Posterior cingulate gyrus (tissue), 11 donors: ENCODE results near the gene NR6A1.
"Not testable (repeated sequence)": the region's sequence is repeated elsewhere in the genome, so short reads cannot be mapped to it uniquely, and the experiment has no call there.

Experiments
- DNase-seq, 10 donors: peaks; one replicate each; pipeline versions ENCODE4 v3.0.0 to v3.0.0-alpha.2; 2020 to 2021; ENCODE audit warnings: mixed read lengths in 3 of 10
- intact Hi-C: fragments of 100-400 bp; cut with DNase I; formaldehyde crosslinking; loops from one replicate; pipeline ENCODE4 v1.15.1; 2023

The NR6A1 gene

DNA sequence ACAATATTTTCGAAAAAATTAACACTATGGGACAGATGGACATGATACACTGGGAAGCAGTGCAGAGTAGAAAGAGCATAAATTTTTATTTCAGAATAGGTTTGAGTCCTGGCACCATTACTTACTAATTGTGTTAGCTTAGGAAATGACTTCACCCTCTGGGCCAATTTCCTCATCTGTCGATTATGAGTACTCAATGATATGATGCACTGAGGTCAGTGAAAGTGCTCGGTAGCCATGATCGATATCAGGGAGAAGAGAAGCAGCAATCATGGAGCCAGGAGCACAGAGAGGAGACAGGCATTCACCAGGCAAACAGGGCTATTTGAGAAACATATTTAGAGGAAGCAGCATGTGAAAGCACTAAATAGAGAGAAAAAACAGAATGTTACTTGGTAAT, 29.4 kb downstream of the NR6A1 start:
- intact Hi-C loops: no loop called here
- no peak for DNase-seq

DNA sequence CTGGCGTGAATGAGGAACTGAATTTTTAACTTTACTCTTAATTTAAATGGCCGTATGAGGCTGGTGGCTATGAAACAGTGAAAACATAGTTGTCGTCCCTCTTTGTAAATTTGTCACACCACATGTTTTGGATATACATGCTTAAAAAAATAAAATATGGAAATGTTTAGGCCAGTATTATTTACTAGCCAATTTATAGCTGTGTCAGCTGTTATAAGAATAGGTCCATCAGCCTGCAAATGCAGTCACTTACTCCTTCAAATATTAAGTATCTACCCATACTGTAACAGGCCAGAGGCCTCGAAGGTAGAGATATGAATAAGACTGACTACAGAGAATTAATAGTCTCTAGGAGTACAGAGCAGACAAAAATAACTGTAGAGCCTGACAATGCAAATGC, 30.0 kb downstream of the NR6A1 start:
- no peak for DNase-seq
- intact Hi-C loops: no loop called here

DNA sequence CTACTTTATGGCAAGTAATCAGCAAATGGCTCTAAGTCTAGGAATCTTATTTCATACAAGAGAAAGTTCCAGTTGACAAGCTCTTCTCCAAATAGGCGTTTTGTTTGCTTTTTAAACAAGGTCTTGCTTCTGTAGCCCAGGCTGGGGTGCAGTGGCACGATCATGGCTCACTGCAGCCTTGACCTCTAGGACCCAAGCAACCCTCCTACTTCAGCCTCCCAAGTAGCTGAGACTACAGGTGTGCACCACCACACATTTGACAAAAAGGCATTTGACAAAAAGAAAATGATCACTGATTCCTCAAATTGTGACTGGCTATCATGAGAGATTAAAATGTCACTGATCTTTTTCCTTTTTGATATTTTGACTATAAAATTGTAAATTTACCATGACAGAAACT, 31.8 kb downstream of the NR6A1 start:
- intact Hi-C loops: no loop called here
- no peak for DNase-seq

DNA sequence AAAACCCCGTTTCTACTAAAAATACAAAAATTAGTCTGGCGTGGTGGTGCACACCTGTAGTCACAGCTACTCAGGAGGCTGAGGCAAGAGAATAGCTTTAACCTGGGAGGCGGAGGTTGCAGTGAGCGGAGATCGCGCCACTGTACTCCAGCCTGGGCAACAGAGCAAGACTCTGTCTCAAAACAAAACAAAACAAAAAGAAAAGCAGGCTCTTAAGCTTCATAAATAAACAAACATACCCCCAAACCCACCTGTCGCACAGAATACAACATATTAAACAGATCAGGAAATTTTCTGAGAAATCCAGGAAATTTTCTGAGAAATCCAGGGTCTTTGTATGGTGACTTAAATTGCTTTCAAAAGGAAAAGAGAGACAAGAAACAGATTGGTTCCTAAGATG, 33.0 kb downstream of the NR6A1 start:
- intact Hi-C loops, DNase-seq: not testable (repeated sequence)

DNA sequence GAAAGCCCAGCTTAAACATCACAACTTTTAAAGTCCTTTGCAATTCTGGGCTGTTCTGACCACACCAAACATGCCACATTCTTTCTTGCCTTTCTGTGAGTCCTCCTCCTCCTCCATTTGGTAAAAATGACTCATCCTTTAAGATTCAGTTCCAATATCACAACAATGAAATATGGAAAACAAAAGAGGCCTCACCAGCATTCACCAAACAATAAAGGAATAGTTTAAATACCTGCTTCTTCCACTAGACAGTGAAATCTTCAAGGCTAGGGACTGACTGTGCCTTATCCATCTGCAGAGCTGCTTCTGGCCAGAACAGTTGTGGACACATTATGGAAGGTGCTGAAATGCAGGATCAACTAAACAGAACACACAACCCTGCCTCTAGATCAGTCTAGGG, 36.0 kb downstream of the NR6A1 start:
- intact Hi-C loops: no loop called here
- DNase-seq: no peak

DNA sequence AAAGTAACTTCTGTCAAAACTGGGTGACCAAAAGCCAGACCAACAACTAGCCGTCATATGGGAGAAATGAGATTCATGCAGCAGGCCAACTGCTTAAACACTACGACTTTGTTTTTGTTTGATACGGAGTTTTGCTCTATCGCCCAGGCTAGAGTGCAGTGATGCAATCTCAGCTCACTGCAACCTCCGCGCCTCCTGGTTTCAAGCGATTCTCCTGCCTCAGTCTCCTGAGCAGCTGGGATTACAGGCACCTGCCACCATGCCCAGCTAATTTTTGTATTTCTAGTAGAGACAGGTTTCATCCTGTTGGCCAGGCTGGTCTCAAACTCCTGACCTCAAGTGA, 36.4 kb downstream of the NR6A1 start:
- DNase-seq, intact Hi-C loops: not testable (repeated sequence)

DNA sequence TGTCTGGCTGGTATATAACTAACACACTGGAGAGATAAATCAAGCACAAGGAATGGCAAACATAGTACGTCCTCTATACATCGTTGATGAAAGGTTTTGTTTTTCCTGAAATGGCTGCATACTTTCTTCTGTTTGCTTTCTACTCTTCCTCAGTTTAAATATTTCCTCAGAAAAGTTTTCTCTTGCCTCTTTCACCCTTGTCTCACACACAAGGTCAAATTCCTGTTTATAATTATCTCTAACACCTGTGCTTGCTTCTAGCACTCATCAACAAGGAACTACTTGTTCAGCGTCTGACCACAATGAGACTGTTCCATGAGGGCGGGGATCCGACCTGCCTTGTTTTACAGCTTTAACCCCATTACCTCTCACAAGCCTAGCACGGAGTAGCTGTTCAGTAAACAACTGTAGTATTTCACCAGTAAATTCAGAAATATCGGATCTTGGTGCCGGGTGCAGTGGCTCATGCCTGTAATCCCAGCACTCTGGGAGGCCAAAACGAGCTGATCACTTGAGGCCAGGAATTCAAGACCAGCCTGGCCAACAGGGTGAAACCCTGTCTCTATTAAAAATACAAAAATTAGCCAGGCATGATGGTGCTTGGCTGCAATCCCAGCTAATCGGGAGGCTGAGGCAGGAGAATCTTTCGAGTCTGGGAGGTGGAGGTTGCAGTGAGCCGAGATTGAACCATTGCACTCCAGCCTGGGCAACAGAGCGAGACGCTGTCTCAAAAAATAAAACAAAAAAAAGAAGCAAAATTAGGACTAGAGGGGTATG, 37.0 kb downstream of the NR6A1 start:
- intact Hi-C loops: no loop called here

DNA sequence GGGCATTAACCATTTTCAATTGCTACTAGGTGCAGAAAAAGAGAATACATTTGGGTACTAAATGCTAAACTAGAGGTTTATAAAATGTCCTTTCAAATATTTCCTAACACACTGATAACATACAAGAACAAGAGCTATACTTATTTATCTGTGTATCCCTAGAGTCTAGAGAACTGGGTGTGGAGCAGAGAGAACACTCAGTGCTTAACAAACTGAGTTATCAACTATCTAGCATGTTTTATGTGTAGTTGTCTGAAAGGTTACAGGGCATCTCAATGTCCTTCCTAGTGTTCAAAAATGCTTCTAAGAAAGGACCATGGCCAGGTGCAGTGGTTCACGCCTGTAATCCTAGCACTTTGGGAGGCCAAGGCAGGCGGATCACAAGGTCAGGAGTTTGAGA, 40.3 kb downstream of the NR6A1 start:
- intact Hi-C loops: no loop called here
- no peak for DNase-seq

More for the DNA sequence above, 37.0 kb downstream of the NR6A1 start:
- DNase-seq: no peak

DNA sequence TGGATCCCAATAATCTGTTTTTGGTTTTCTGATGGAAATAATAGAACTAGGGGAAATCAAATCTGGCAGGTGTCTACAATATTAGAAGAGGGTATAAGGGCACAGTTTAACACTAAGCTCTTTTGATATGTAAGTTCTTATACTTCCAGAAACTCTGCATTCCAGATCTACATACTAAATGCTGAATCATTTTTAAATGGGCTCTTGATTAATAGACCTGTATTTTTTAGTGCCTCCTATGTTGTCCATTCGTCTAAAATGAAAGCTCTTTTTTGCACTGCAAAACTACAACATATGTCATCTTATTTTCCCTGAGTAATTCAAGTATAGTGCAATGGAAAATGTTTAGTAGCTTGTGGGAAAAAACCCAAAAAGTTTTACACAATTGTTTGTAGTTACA, 44.2 kb downstream of the NR6A1 start:
- intact Hi-C loops: no loop called here
- no peak for DNase-seq

DNA sequence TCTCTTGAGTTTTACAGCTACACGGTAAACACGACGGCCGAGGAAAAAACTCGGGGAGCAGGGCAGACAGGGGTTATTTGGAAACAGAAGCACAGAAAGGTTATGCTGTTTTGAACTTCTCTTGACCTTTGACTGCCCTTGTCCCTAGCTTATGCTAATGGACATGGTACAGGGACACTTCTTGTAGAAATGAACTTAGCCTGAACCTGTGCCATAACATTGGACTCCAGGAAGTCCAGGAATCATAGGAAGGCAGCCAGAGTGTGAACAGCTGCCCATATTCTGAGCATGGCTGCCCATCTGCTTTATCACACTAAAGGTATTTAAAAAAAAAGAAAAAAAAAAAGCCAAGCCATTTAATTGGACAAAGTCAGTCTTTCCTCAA, 46.1 kb downstream of the NR6A1 start:
- DNase-seq: no peak
- intact Hi-C loops: no loop called here

DNA sequence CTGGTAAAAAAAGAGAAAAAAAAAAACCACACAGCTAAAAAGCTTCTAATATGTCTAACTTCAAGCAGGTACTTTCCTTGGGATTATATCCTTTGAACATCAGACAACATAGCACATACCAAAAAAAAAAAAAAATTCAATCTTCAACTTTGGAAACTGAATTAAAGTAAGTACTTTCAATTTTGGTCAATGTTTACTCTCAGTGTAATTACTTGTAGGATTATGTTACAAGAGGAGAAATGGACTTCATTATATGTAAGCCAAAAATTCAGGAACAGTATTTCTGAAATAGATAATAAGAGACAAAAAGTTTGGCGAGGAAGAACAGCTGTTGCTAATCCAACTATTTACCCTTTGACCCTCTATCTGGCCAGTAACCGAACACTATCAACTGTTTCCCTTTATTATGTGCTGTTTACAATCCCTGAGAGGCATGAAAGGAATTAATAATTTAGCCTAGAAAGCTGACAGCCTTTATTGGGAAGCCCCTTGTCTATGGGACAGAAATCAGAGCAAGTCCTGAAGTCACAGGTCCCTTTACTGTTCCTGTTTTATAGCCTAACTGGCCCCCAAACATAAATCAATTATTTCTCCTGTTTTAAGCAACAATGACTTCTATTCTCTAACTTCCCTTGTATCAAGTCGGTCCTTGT, 46.6 kb downstream of the NR6A1 start:
- intact Hi-C loops: no loop called here

DNA sequence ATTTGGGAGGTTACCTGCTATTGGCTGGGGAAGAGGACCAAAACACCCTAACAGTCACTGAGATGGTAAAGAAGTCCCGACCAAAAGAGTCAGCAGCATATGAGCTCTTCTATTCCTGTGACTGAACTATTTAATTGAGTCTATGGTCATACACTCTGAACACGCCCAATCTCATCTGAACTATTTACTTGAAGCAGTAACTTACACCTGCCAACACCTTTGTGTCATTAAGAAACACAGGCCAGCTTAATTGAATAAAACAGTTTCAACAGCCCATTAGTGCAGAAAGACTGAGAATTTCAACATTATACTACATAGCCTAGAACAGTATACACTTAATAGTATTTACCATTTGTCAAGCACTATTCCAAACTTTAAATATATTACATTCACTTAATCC, 47.8 kb downstream of the NR6A1 start:
- intact Hi-C loops: no loop called here
- DNase-seq: no peak

More for the DNA sequence above, 46.6 kb downstream of the NR6A1 start:
- no peak for DNase-seq

DNA sequence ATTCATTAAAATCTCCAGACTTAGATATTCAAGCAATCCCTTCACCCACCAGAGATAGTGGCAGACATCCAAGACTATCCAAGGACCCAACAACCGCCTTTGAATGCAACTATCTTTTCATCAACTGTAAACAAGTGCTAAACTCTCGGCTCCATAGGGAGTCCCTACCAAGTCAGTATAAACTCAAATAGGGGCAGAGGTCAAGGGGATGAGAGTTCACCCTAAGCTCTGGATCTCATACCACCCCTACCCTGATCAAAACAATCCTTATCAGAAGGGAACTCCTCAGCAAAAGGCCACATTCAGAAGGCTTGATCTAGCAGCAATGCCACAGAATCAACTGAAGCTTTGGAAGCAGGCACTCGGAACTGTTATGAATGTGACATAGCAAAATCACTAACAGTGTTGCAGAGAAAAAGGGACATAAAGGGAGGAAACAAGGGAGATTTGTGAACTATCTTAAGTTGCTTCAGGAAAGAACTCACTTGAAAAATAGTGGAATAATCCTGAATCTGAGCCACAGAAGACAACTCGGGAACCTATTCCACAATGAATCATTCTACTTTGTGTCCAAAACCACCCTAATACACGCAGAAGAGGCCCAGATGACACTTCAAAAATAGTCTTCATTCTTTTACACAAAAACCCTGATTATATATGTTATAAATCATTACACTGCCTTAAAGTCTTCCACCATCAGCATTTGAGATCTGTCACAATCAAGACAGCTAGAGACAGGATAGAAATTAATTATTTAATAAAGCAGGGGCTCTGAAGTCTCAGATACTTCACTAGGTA, 49.8 kb downstream of the NR6A1 start:
- no peak for DNase-seq
- intact Hi-C loops: no loop called here

DNA sequence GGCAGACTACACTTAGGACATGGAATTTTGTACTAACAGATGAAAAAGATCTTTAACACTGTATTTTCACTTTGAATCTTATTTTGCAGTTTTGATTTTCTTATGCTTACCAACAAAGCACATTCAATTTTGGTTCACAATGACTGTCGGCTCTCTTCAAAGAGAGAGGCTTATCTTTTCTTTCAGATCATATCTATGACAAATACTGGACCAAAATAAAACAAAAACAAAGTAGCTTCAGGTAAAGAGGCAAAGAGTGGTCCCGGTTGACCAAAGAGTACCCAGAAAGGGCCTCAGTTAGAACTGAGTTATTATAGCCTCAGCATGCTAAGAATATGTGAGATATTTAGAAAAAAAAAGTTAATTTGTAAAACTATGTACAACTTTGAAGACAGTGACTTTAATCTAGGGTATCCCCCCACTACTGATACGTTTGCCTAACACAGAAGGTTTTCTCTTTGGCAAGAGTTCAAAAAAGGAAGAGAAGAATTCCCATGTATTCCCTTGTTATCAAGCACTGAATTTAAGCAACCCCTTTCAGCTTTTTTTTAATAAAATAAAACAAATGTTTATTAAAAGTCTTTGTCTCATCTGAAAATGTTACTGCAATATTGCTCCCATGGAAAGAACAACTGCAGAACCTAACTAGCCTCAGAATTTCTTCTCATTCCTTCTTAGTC, 50.5 kb downstream of the NR6A1 start:
- no peak for DNase-seq
- intact Hi-C loops: no loop called here

DNA sequence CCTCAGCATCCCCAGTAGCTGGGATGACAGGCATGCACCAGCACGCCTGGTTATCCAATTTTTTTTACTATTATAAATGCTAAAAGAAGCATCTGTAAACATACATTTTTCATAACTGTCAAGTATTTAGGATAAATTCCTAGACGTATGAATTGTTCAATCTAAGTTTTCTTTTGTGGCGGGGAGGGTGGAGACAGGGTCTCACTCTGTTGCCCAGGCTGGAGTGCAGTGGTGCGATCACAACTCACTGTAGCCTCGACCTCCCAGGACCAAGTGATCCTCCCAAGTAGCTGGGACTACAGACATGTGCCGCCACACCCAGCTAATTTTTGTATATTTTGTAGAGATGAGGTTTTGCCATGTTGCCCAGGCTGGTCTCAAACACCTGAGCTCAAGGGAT, 52.2 kb downstream of the NR6A1 start:
- DNase-seq: no peak
- intact Hi-C loops: loop anchor here (10.0 kb wide), 1 partner anchor 46 kb away; no protein-coding TSS in a partner anchor

DNA sequence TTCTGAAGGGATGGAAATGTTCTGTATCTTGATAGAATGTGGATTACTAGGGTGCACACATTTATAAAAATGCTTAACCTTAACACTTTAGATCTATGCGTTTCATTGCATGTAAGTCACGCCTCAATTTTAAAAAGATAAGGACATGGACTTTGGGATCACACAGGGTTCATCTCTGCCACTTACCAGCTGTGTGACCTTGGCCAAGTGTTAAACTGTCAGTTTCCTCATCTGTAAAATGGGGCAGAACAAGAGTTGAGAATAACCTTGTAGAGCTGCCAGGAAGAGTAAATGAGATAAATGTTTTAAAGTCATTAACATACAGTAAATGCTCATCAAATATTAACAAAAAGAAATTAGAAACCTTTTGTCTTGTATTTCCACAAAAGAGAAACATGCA, 53.5 kb downstream of the NR6A1 start:
- DNase-seq: no peak
- intact Hi-C loops: loop anchor here (10.0 kb wide), 1 partner anchor 47 kb away; no protein-coding TSS in a partner anchor

DNA sequence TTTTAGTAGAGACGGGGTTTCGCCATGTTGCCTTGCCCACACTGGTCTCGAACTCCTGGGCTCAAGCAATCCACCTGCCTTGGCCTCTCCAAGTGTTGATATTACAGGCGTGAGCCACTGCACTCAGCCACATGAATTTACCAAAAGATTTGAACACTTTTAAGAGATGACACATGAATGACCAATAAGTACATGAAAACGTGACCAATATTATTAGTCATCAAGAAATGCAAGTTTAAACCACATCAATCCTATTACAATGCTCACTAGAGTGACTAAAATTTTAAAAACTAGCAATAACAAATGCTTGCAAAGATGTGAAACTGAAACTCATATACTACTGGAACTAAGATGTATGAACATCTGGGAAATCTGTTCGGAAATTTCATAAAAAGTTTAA, 54.3 kb downstream of the NR6A1 start:
- no peak for DNase-seq
- intact Hi-C loops: loop anchor here (10.0 kb wide), 1 partner anchor 48 kb away; no protein-coding TSS in a partner anchor

DNA sequence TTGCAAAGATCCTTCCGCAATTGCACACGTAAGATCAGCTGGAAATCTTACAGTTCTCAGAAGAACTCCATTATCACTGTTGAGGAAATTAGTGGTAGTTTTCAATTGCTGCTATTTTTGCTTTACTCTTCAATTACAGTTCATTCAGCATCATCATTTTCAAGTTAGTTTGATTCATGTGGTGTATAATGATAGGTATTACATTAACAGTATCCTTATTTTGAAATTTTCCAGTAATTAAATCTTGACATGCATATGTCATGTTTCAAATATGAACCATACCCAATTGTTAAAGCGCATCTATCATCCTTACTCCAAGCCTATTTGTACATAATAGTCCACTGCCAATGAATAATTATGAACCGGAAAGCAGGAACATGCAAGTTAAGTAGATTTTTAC, 60.3 kb downstream of the NR6A1 start:
- intact Hi-C loops: loop anchor here (5.0 to 10.0 kb wide), 3 partner anchors 48 to 158 kb away; no protein-coding TSS in a partner anchor
- no peak for DNase-seq

DNA sequence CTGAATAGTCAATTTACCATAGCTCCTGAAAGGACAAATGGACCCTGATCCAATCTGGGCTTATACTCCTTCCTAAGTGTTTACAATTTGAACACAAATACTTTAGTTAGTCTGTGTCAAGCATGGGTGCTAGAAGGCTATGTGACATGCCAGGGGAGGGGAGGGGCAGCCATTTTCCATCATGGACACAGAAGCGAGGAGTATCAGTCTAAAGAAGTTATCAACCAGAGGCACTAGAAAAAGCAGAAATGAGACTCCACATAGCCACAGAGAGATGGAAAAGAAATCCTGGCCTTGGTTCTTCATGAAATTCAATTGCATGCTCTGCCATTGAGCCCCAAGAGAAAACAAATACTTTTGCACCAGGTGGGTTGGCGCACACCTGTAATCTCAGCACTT, 61.8 kb downstream of the NR6A1 start:
- intact Hi-C loops: no loop called here
- no peak for DNase-seq

DNA sequence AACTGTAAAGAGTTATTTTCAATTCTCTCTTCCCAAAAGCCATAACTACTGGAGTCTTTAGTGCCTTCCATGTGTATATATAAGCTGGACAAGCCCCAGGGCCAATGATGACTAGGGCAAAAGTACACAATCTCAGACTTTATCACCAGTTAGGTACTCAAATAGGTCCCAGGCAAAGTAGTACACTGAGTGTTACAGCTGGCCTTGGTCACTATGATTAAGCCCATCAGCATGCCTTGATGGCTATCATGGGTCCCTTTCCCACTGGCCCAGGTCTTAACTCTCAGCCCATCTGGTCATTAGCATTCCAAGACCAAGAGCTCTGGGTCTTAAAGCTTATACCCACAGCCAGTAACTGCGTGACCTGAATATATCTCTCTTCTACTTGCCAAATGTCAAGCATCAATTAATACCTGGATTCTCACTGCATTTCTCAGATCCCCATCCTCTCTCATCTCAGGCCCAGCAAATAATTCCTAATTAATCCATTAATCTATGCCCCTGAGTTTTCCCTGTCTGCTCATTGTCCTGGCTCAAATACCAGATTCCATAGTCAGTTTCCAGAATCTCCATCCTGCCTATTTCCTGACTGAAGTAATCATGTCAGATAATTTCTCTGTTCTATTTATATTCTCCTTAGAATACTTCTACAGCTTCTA, 62.3 kb downstream of the NR6A1 start:
- intact Hi-C loops: no loop called here
- DNase-seq: no peak
